Right ventricle myocardium superior (tissue), 1 donor: ENCODE data around the gene FMN1. TPM values are rescaled to one million over a fixed set of nuclear protein-coding genes. Genes with fewer than 3 reads are reported as not detected.
A peak's percentile ranks its signal among the peaks of the same experiment; 100 is the strongest.
"Not testable (repeated sequence)": the region's sequence is repeated elsewhere in the genome, so short reads cannot be mapped to it uniquely, and the experiment has no call there.

Experiments used
- ATAC-seq: fragments of 200-7000 bp; cut with Tn5 transposase; one replicate; pipeline ENCODE4 v1.9.1; 2020; ENCODE audit warnings: mild to moderate bottlenecking; ENCODE audit not compliant: poor library complexity
- DNase-seq: peaks from one replicate; pipeline ENCODE4 v3.0.0-alpha.2; 2020
- intact Hi-C: fragments of 100-400 bp; cut with DNase I; formaldehyde crosslinking; loops from one replicate; pipeline ENCODE4 v1.11.2; 2022
- total RNA-seq: library from RNA; stranded (reverse); fragmentation: NEBNext Ultra II Directional; extraction: Animal tissue kit (Norgen Biotek cat#: 25700); gene quantifications from one replicate; pipeline ENCODE4 v1.2.1, GENCODE V29; 2021
- donor health status: DM: no; HTN: yes; CAD: no; lungs with severe emphysema.

FMN1 gene
- total RNA-seq, 1 donor from 2014 or later: 2.9 TPM

DNA sequence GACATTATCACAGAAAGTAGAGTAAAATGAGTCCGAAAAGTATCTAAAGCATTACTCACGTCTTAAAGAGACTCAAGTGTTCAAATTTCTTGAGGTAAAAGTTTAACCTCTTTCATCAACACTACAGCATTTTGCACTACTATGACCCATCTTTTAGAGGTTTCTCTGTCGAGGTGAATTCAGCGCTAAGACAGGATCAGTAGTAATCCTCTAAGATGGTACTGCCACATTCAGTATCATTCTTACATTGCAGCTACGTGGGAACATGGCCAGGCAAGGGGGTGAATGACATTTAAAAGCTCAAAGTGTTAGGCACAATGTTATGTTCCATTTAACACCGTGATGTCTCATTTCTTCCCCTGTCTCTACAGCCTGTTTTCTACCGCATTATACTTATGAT, 210.8 kb downstream of the FMN1 start:
- DNase-seq (no peak), ATAC-seq (no peak)
- intact Hi-C loops: loop anchor here (10.0 kb wide), 1 partner anchor 129 kb away; no protein-coding TSS in a partner anchor

DNA sequence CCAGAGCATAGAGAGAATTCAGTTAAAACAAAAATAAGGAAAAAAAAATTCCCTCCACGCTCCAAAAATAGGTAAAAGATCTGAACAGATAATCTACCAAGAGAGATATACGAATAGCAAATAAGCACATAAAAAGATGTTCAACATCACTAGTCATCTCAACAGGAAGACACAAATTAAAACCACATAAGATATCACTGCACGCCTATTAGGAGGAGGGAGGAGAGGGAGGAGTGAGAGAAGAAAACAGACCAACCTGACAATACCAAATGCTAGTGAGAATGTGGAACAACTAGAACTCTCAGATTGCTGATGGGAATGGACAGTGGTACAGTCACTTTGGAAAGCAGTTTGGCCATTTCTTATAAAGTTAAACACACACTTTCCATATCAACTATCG, 212.5 kb downstream of the FMN1 start:
- no peak for ATAC-seq
- no peak for DNase-seq
- intact Hi-C loops: loop anchor here (10.0 kb wide), 1 partner anchor 127 kb away; no protein-coding TSS in a partner anchor

DNA sequence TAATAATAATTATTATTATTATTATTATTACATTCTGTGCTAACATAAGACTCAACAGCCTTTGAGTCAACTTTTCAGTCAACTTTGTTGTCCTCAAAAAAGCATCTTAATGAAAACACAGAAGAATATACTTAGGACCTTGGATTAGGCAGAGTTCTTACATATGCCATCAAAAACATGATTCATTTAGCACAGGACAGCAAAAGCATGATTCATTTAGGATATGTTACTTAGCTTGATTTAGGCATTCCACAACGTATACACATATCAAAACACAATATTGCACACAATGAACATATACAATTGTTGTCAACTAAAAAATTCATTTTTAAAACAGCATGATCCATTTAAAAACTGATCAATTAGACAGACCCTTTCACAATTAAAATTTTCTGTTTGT, 213.0 kb downstream of the FMN1 start:
- ATAC-seq: no peak

DNA sequence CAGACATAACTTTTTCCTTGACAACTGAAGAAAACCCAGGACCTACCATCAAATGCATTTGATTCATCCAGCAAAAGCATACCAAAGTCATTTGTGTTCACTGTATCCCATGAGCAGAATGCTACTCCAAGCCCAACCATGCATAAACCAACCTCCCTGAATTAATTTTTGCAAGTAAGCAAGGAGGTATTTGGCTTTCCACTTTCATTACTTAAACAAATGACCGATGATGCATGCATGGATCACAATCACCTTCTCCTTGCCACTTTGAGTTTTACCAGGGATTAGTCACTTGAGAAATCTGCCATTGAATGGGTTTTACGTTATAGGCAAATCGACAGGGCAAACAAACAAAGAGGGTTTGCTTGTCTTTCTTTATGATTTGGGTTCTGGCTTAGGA, 214.8 kb downstream of the FMN1 start:
- intact Hi-C loops: loop anchor here (10.0 kb wide), 1 partner anchor 125 kb away; no protein-coding TSS in a partner anchor
- ATAC-seq: no peak
- no peak for DNase-seq

More for the DNA sequence above, 213.0 kb downstream of the FMN1 start:
- intact Hi-C loops: loop anchor here (10.0 kb wide), 1 partner anchor 127 kb away; no protein-coding TSS in a partner anchor
- no peak for DNase-seq

DNA sequence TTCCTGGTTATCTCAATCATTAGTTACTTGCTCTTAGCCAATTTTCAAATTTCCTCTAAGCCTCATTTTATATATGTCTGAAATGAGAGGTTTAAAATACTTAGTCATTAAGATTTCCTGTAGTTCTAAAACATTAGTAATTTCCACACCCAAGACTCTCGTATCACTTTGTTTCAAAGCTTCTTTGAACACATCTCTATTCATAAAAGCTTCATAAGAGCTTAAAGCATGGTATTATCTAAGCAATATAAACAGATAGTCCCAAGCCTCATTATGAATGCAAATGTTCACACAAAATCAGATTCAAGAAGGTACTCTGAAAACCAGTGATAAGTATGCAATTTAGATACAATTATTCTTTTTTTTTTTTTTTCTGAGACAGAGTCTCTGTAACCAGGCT, 217.0 kb downstream of the FMN1 start:
- DNase-seq: no peak
- no peak for ATAC-seq
- intact Hi-C loops: no loop called here

DNA sequence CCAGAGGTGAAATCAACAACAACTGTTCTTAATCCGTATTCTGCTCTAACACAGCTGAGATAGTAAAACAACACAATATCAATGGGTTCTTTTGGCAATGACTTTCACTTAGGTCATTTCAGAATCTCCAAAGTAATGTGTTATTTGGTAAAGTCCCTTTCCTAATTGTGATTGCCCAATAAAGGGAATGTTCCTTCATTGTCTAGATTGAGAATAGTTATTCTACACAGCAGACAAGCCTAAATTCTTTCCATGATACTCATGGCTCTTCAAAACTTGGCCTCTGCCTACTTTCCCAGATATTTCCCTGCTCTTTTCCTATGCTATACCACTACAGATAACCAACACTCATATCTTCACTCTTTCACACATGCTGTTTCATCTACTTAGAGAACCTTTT, 219.8 kb downstream of the FMN1 start:
- DNase-seq (no peak), ATAC-seq (no peak)
- intact Hi-C loops: no loop called here

DNA sequence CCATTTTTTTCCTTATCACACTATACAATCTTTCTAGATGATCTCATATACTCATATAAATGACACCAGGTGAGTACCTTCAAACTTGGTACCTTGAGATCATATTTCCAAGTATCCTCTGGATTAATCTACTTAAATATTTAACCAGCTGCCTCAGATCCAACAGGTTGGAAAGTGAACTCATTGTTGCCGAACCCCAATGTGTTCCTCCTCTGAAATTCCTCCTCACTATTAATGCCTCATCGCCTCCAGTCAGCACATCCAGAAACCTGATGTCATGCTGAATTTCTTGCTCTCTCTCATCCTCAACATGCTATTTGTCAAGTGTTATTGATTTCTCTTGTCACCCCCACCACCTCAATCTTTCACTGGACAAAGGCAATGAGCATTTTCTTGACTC, 221.8 kb downstream of the FMN1 start:
- ATAC-seq (no peak), DNase-seq (no peak)
- intact Hi-C loops: no loop called here

DNA sequence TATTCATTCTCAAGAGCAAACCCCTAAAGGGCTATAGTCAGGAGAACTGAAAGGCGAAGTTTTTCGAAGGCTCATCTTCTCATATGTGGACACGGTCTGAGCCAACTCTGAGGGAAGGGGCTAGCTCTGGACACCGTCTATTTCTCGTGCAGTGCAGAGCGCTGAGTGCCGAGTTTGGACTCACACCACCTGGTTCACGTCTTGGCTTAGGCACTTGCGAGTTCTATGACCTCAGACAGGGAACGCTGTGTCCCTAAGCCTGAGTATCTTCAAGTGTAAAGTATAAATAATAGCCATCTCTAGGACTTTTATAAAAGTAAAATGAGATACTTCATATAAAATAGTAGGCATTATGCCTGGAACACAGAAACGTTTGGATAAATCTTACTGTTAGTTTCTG, 223.7 kb downstream of the FMN1 start:
- intact Hi-C loops: no loop called here
- ATAC-seq: peak; percentile 90

DNA sequence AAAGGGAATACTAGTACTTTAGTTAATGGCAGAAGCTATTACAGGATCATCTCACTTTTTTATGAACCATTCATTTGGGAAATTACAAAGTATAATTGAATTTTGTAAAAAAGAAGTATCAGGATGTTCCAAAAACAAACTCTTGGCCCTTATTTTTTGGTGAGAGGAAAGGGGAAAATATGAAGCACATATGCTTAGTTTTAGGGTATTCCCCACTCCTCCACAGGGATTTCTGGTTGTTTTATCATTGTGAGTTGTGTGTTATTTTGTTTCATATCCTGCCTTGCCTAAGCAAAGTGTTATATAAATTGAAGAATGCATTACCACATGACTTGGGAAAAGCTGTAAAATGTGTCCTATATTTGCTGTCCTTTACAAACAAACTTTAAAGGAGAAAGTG, 227.0 kb downstream of the FMN1 start:
- ATAC-seq: no peak
- intact Hi-C loops: no loop called here
- DNase-seq: no peak

More for the DNA sequence above, 223.7 kb downstream of the FMN1 start:
- DNase-seq: peak; percentile 51

DNA sequence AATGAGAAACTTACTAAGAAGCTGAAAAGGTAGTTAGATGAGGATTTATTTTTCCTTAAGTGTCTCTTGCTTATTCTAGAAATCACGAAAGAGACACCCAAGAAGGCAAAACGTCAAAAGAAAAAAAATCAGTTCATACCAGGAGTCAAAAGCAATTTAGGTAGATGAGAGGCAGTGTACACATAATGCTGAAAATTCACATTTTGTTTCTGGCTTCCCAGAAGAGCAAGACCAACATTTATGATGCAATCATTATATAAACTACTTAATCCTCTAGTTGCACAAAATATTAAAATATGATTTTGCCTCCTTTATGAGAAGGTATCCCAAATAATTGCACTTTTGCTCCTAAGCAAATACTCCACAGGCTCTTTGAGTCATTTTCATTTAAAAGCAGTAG, 228.0 kb downstream of the FMN1 start:
- intact Hi-C loops: no loop called here
- no peak for DNase-seq
- no peak for ATAC-seq

DNA sequence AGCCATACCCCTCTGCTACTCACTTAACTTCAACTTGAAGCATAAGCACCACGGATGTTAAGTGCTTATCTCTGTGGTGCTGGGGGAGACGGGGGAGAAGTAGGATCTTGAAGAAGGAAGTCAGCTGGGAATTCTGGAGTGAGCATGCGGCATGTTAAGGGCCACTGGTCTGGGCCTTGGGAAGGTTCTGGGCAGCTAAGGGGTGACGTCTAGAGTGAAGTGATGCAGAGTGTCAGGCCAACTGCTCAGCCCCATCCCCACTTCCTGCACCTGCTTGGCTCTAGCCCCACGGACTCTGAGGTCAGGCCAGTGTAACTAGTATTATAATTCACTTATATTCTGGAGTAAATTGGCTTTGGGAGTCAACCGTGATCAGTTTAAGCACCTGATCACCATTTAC, 228.6 kb downstream of the FMN1 start:
- ATAC-seq (no peak), DNase-seq (no peak)
- intact Hi-C loops: no loop called here

DNA sequence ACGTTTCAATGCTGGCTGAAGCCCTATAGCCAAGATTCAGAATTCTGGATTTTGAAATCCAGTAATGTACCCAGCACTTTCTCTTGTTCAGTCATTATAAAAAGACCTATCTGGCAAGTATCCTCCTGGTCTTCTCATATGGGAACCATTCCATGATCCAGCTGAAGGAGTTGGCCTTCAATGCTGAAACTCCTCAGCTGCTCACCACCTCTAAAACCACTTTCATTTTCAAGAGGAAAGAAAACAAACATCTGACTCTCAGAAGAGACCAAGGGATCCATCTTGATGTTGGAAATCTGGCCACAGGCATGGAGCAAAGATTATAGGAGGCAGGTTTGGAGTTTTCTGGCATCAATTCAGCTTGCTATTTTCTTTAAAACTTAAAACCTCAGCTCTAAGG, 235.4 kb downstream of the FMN1 start:
- no peak for DNase-seq
- intact Hi-C loops: loop anchor here (10.0 kb wide), 1 partner anchor 294 kb away; no protein-coding TSS in a partner anchor

DNA sequence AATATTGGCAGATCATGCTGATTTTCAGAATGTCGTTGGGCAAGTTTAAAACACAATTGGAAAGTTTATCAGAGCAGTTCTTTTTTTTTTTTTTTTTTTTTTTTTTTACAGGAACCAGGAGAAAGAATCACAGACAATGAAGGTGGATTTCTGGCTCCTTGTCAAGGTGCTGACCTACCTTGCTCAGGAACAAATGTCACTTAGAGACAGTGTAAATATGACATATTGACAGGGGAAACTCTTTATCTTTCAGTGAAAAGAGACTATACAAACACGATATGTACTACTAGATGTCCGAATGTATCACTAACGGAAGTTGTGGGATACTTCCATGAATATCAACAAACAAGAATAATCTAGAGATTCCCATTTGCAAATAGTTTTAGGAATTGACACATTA, 237.3 kb downstream of the FMN1 start:
- intact Hi-C loops: loop anchor here (10.0 kb wide), 1 partner anchor 292 kb away; no protein-coding TSS in a partner anchor

More for the DNA sequence above, 235.4 kb downstream of the FMN1 start:
- peak; percentile 78 for ATAC-seq

DNA sequence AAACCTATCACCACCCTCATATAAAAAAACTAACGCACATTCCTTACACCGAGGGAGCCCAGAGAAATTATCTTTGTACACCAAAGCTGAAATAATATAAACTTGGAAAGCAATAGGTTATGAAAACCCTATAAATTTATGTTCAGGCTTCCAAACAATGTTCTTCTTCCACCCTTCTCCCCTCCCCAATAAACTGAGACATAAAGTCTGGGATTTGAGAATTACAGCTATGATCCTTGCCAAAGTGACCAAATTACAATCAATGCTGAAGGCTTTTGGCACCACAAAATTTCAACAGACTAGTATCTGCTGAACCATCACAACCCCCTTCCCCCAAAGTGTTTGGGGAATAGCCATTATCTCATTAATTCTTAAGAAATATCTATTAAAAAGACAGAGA, 237.8 kb downstream of the FMN1 start:
- DNase-seq: no peak
- ATAC-seq: no peak
- intact Hi-C loops: loop anchor here (10.0 kb wide), 1 partner anchor 292 kb away; no protein-coding TSS in a partner anchor

More for the DNA sequence above, 237.3 kb downstream of the FMN1 start:
- DNase-seq (no peak), ATAC-seq (no peak)

DNA sequence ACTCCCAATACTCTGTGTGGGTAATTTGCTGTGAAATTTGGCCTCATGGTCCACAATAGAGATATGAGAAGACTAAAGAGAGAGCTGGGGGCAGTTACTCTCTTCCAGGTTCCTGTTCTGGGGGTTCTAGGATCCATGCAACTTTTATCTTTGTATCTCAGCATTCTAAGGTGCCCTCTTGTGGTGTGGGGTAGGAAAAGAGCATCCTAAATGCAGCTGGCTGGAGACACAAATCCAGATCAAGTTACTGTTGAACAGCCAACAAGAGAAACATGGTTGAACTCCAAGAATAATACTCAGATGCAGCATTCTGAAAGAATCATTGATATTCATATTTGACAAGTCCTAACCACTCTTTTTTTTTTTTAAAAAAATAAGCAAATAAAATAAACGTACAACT, 238.5 kb downstream of the FMN1 start:
- intact Hi-C loops: loop anchor here (10.0 kb wide), 1 partner anchor 291 kb away; no protein-coding TSS in a partner anchor
- DNase-seq (no peak), ATAC-seq (peak; percentile 65)

DNA sequence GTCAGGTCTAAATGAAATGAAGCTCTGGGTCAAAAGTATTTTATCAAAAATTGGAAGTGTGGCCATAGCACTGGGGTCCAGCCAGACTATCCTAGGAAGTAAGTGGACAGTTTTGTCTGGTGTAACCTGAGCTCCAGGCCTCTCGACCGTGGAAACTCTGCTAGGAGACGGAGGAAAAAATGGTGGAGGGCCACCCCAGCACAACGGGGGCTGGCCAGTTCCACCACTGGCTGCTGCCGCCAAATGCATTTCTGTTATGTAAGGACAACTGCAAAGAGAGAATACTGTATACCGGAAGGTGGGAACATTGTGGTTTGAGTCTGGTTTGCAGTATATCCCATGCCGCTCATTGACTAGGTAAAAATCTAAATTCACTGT, 241.0 kb downstream of the FMN1 start:
- no peak for ATAC-seq
- intact Hi-C loops: loop anchor here (10.0 kb wide), 1 partner anchor 289 kb away; no protein-coding TSS in a partner anchor

DNA sequence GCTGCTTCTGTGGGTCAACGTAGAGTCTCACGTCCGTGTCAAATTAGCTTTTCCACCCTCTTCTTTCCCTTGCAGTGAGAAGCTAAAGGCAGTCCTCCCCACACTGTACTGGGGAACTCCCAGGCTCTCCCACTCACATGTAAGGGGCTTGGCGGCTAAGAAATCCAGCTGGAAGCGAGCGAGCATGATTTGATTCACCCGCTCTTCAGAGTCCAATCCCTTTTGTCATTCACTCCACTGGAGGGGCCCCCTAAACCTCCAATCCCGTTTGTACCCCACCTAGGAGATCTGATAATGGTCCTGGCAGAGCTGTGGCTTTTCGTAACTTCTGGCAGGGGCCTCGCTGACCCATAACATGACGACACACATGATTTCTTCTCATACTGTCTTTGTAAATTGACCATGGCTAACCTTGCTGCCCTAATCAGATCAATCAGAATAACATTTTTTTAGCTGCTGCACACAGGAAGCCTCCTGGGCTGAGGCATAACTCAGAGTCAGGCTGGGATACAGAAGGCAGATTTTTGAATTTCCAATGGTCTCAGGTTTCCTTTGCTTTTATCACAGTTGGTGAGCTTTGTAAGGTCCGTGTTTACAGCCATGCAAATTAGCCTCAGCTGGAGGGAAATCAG, 241.5 kb downstream of the FMN1 start:
- ATAC-seq (peak; percentile 38), DNase-seq (no peak)
- intact Hi-C loops: loop anchor here (10.0 kb wide), 1 partner anchor 288 kb away; no protein-coding TSS in a partner anchor

More for the DNA sequence above, 241.0 kb downstream of the FMN1 start:
- no peak for DNase-seq

DNA sequence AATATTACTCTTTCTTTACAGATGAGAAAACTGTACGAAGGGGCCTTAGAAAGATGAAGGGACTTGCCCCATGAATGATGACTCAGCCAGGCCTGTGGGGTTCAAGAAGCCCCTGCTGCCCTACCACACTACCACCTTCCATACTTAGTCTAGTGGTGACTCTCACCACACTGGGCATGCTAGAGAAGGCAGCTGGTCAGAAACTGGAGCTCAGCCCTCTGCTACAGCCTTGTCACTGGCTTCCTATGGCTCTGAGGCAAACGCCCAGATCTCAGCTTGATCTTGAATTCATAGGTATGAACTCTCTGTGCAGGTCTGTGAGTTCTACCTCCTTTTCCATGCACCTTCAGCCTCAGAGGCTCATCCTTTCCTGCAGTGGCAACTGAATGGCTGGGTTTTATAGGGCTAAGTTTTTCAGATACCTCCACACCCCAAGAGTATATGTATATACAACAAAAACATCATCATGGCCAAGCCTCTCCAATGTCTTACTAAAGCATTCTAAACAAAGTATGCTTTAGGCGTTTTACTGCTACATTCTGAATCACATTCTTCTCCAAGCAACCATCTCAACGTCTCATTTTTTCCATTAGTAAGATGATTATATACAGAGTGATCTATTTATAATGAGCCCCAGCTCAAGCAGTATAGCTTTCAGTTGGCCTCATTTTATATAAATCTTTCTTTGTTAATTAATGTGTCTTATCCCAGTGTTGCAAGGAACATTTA, 242.6 kb downstream of the FMN1 start:
- intact Hi-C loops: loop anchor here (10.0 kb wide), 1 partner anchor 287 kb away; no protein-coding TSS in a partner anchor
- ATAC-seq: no peak
- no peak for DNase-seq

DNA sequence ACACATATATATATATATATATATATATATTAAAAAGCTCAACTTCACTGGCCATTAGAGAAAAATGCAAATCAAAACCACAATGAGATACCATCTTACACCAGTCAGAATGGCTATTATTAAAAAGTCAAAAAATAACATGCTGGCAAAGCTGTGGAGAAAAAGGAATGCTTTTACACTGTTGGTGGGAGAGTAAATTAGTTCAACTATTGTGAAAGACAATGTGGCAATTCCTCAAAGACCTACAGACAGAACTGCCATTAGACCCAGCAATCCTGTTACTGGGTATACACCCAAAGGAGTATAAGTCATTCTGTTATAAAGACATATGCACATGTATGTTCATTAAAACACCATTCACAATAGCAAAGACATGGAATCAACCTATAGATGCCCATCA, 244.5 kb downstream of the FMN1 start:
- intact Hi-C loops: loop anchor here (10.0 kb wide), 1 partner anchor 285 kb away; no protein-coding TSS in a partner anchor
- ATAC-seq, DNase-seq: not testable (repeated sequence)
